COLO668 (cell line): ENCODE measurements around the gene RRN3.
"Not testable (repeated sequence)": the region's sequence is repeated elsewhere in the genome, so short reads cannot be mapped to it uniquely, and the experiment has no call there.

Experiments used
- DNase-seq: peaks from one replicate; lab custom pipeline; 2025; ENCODE audit not compliant: unreplicated experiment; lab: John Stamatoyannopoulos, UW

Gene RRN3

GRCh38 chr16:15053904-15054303 is 40.2 kb downstream of the RRN3 start:
- DNase-seq = no peak

- DNase-seq = no peak
Measured at GRCh38 chr16:15052747-15053476, 41.2 kb downstream of the RRN3 start.

GRCh38 chr16:15051387-15051951 is 42.6 kb downstream of the RRN3 start:
- no peak for DNase-seq

GRCh38 chr16:15050440-15050839 is 43.6 kb downstream of the RRN3 start:
- DNase-seq = not testable (repeated sequence)

GRCh38 chr16:15049581-15050180 is 44.4 kb downstream of the RRN3 start:
- DNase-seq = no peak

GRCh38 chr16:15046692-15047376 is 47.2 kb downstream of the RRN3 start:
- DNase-seq = no peak

GRCh38 chr16:15045270-15045669 is 48.8 kb downstream of the RRN3 start:
- not testable (repeated sequence) for DNase-seq

GRCh38 chr16:15044286-15044685 is 49.8 kb downstream of the RRN3 start:
- DNase-seq = no peak

GRCh38 chr16:15043344-15043743 is 50.7 kb downstream of the RRN3 start:
- DNase-seq = no peak

GRCh38 chr16:15041271-15042004 is 52.6 kb downstream of the RRN3 start:
- no peak for DNase-seq

GRCh38 chr16:15038689-15039088 is 55.4 kb downstream of the RRN3 start:
- DNase-seq = no peak

- no peak for DNase-seq
Measured at GRCh38 chr16:15037745-15038144, 56.3 kb downstream of the RRN3 start.

GRCh38 chr16:15037003-15037402 is 57.1 kb downstream of the RRN3 start:
- DNase-seq = no peak

- no peak for DNase-seq
Measured at GRCh38 chr16:15035163-15035729, 58.8 kb downstream of the RRN3 start.

GRCh38 chr16:15034266-15035162 is 59.6 kb downstream of the RRN3 start:
- no peak for DNase-seq

- DNase-seq = no peak
Measured at GRCh38 chr16:15033309-15033707, 60.8 kb downstream of the RRN3 start.

- DNase-seq = no peak
Measured at GRCh38 chr16:15032547-15033308, 61.3 kb downstream of the RRN3 start.

GRCh38 chr16:15031586-15031985 is 62.5 kb downstream of the RRN3 start:
- no peak for DNase-seq

GRCh38 chr16:15031179-15031578 is 62.9 kb downstream of the RRN3 start:
- no peak for DNase-seq
